PFSK-1 (cell line): ENCODE measurements around the gene ZNF536.

Experiments
- FOXP2 ChIP-seq: optimal IDR thresholded peaks from 2 replicates; pipeline ENCODE3; 2011; ENCODE audit warnings: borderline replicate concordance, control low read depth, inconsistent platforms; ENCODE audit not compliant: insufficient read depth; ENCODE audit errors: extremely low read length, extremely low read depth
- POLR2AphosphoS5 ChIP-seq: IDR thresholded peaks from 2 replicates; pipeline ENCODE4 v1.6.1; 2012; ENCODE audit warnings: low read depth, mild to moderate bottlenecking, control low read depth, low read length, moderate library complexity
- REST ChIP-seq, 2 experiments: IDR thresholded peaks; 2 replicates each; pipeline versions ENCODE4 v1.6.1 to v1.8.0; 2011 to 2012; ENCODE audit warnings: low read depth in 2 of 2, low read length in 2 of 2, control low read depth in 1 of 2, inconsistent platforms in 1 of 2, mild to moderate bottlenecking in 1 of 2, moderate library complexity in 1 of 2; ENCODE audit not compliant: insufficient read depth in 1 of 2
- SIN3A ChIP-seq: IDR thresholded peaks from 2 replicates; pipeline ENCODE4 v1.6.1; 2012; ENCODE audit warnings: mild to moderate bottlenecking, low read length, moderate library complexity, borderline replicate concordance; ENCODE audit not compliant: insufficient read depth
- TAF1 ChIP-seq: IDR thresholded peaks from 2 replicates; pipeline ENCODE4 v1.6.1; 2012; ENCODE audit warnings: low read length, control low read depth, borderline replicate concordance; ENCODE audit not compliant: insufficient read depth

Gene ZNF536

GRCh38 chr19:30473334-30473867 is 101.2 kb downstream of the ZNF536 start:
- no peak for TF ChIP-seq POLR2AphosphoS5
- TF ChIP-seq FOXP2 = no peak
- TF ChIP-seq SIN3A = no peak
- no peak for TF ChIP-seq TAF1
- no peak for TF ChIP-seq REST (IDR thresholded peaks at IDR 0.05; ENCODE audit: insufficient read depth in 1 of 2, low read depth in 2 of 2, low read length in 2 of 2)

GRCh38 chr19:30476997-30477396 is 104.8 kb downstream of the ZNF536 start:
- TF ChIP-seq POLR2AphosphoS5 (no peak), FOXP2 (no peak), SIN3A (no peak), REST (IDR thresholded peaks at IDR 0.05; ENCODE audit: insufficient read depth in 1 of 2, low read depth in 2 of 2, low read length in 2 of 2) (no peak), TAF1 (no peak)

GRCh38 chr19:30479231-30479630 is 107.0 kb downstream of the ZNF536 start:
- TF ChIP-seq REST (IDR thresholded peaks at IDR 0.05; ENCODE audit: insufficient read depth in 1 of 2, low read depth in 2 of 2, low read length in 2 of 2) (no peak), POLR2AphosphoS5 (no peak), TAF1 (no peak), SIN3A (no peak), FOXP2 (no peak)

GRCh38 chr19:30480097-30480496 is 107.9 kb downstream of the ZNF536 start:
- TF ChIP-seq FOXP2 = no peak
- no peak for TF ChIP-seq POLR2AphosphoS5
- no peak for TF ChIP-seq REST (IDR thresholded peaks at IDR 0.05; ENCODE audit: insufficient read depth in 1 of 2, low read depth in 2 of 2, low read length in 2 of 2)
- no peak for TF ChIP-seq TAF1
- TF ChIP-seq SIN3A = no peak

- TF ChIP-seq TAF1 (no peak), FOXP2 (no peak), SIN3A (no peak)
These were observed 108.9 kb downstream of the ZNF536 start for GRCh38 chr19:30481063-30481462.
